ENCODE data around the gene DAAM2. TPM values are rescaled to one million over a fixed set of nuclear protein-coding genes. Genes with fewer than 3 reads are reported as not detected.

The DAAM2 gene
- total RNA-seq, 4 donors from 2014 or later: 11.0 to 43.3 (median 26.4) TPM

DNA sequence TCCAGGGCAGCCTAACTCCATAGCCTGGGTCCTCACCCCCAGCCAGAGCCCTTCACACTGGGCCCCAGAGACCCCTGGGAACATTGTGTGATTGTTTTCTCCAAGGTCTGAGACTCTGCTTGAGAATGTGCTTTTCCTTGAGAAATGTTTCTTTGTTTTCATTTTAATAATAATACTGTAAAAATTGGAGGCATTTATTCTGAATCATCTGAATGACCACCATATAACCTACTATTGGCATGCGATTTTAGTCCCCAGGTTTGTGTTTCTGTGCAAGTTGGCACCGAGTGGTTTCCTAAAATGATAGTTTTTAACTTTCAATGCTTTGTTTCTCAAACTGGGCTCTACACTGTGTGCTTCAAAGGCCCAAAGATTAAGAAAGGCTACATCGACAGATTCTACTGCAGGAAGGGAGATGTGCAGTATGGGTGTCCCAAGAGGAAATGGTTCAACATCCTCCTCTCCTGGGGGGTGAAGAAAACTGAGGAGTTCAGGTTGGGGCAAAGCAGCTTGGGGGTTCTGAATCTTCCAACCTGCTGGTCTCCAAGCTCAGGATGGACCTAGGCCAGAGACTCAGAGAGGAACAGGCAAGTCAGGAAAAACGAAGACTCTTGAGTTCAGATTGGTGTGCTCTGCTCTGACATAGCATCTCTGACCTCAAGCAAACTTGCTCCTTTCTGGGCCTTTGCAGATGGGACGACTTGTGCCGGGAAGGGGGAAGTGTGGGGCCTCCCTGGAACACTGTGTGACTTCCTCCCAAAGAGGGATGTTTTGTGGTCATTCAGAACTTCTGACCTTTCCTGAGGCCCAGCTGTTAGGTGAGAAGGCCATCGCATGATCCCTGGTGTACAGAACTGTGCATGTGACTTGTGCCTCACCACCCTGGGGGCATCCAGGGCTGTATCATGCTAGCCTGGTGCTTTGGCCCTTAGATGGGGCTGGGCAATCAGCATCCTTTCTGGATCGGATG lies 31.0 kb downstream of the DAAM2 start:
- peak overlapping the region; percentile 35 to 80 for H3K27ac ChIP-seq
- no peaks in the 10 kb centered on the region for H3K36me3 ChIP-seq
- H3K4me3 ChIP-seq: no peak overlapping the region
- H3K9me3 ChIP-seq: no peaks in the 10 kb centered on the region
- DNase-seq: peak; percentile 52 to 58
- no peaks in the 10 kb centered on the region for H3K4me1 ChIP-seq
- no peak for TF ChIP-seq POLR2A (IDR thresholded peaks at IDR 0.05)
- TF ChIP-seq, protein P1, sequence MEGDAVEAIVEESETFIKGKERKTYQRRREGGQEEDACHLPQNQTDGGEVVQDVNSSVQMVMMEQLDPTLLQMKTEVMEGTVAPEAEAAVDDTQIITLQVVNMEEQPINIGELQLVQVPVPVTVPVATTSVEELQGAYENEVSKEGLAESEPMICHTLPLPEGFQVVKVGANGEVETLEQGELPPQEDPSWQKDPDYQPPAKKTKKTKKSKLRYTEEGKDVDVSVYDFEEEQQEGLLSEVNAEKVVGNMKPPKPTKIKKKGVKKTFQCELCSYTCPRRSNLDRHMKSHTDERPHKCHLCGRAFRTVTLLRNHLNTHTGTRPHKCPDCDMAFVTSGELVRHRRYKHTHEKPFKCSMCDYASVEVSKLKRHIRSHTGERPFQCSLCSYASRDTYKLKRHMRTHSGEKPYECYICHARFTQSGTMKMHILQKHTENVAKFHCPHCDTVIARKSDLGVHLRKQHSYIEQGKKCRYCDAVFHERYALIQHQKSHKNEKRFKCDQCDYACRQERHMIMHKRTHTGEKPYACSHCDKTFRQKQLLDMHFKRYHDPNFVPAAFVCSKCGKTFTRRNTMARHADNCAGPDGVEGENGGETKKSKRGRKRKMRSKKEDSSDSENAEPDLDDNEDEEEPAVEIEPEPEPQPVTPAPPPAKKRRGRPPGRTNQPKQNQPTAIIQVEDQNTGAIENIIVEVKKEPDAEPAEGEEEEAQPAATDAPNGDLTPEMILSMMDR (IDR thresholded peaks at IDR 0.05): no peak
- intact Hi-C loops (cut with DNase I; ENCODE audit: low total_unique reads): no loop called here
- no peaks in the 10 kb centered on the region for H3K27me3 ChIP-seq

DNA sequence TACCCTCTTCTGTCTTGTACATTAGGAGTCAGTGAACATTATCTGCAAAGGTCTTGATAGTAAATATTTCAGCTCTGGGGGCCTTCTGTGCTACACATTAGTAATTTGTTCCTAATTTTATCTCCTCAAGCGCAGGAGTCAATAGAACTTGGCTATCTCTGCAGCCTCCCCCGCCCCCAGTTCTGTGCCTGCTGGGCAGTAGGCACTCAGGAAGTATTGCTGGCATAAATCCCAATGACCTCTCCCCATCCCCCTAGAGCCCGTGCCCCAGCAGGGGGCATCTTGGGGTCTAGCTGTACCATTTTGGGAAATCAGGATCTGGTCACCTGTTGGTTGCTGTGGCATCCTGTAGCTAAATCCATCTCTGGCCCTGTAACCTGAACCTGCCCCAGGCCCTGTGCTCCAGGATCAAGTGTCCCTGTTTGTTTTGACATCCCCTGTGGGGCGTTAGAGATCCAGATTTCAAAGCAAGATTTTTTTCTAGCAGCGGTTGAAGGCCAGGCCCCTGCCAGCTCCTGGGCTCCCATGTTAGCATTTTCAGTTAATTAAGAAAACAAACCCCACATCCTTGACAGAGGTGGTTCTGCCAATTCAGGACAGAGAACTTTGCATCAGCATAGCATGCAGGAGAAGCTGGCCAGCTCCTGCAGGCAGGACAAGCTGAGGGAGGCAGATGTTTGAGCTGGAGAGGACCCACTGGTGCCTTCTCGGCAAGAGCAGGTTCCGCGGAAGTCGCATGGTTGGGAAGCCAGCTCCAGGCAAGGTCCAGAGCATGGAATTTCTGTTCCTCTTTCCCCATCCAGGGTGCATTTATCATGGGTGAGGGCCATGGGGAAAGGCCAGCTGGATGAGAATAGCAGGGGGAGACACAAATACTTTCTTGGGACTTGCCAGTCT lies 32.1 kb downstream of the DAAM2 start:
- Histone ChIP-seq H3K4me1 (no peaks in the 10 kb centered on the region), H3K27me3 (no peaks in the 10 kb centered on the region), H3K9me3 (no peaks in the 10 kb centered on the region), H3K4me3 (no peak overlapping the region), H3K36me3 (no peaks in the 10 kb centered on the region), H3K27ac (peak overlapping the region; percentile 33 to 43)
- intact Hi-C loops (cut with DNase I; ENCODE audit: low total_unique reads): no loop called here
- TF ChIP-seq, protein P1 (IDR thresholded peaks at IDR 0.05): no peak
- TF ChIP-seq POLR2A (IDR thresholded peaks at IDR 0.05): no peak
- no peak for DNase-seq

DNA sequence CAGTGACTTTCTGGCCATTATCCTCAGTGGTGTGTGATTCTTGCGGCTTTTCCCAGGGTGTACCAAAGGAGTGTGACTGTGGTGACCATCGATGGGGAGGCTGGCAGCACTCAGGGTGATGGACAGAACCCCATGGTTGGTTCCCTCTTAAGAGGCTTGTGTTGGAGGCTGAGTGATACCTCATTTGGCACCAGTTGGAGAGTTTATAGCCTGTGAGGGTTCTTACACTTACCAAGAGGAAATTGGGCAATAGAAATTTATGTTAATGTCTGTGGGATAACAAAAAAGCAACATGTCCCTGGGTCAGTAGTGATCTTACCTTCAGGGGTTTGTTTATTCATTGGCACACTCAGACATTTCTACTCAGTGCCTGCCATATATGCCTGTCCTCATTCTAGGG lies 37.2 kb downstream of the DAAM2 start:
- intact Hi-C loops (cut with DNase I; ENCODE audit: low total_unique reads): no loop called here
- no peaks in the 10 kb centered on the region for H3K36me3 ChIP-seq
- no peak for DNase-seq
- no peaks in the 10 kb centered on the region for H3K27me3 ChIP-seq
- TF ChIP-seq, protein P1 (IDR thresholded peaks at IDR 0.05): no peak
- TF ChIP-seq POLR2A (IDR thresholded peaks at IDR 0.05): no peak
- H3K27ac ChIP-seq: no peak overlapping the region
- no peaks in the 10 kb centered on the region for H3K4me1 ChIP-seq
- no peaks in the 10 kb centered on the region for H3K9me3 ChIP-seq
- no peak overlapping the region for H3K4me3 ChIP-seq

DNA sequence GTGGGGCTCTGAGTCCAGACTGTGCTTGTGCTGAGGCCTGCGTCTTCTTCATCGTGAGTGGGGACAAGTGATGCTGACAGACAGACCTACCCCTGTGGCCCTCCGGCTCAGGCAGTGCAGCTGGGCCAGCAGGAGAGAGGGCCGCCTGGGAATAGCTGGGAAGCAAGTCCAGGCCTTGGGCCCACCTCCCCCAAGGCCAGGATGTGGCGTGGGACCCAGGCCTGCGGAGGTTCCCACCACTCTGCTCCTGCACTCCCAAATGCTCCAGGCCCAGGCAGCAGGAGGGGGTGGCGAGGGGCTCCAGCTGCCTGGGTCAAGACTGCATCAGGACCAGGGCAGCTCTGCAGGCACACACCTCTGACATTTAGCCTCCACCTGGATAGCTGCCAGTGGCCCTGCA lies 38.3 kb downstream of the DAAM2 start:
- Histone ChIP-seq H3K27ac (no peak overlapping the region), H3K9me3 (no peaks in the 10 kb centered on the region), H3K36me3 (no peaks in the 10 kb centered on the region), H3K27me3 (no peaks in the 10 kb centered on the region), H3K4me1 (no peaks in the 10 kb centered on the region), H3K4me3 (no peak overlapping the region)
- TF ChIP-seq, protein P1 (IDR thresholded peaks at IDR 0.05): no peak
- TF ChIP-seq POLR2A (IDR thresholded peaks at IDR 0.05): no peak
- intact Hi-C loops (cut with DNase I; ENCODE audit: low total_unique reads): no loop called here
- DNase-seq: no peak
